HG03571 (cell line): ENCODE results near the gene CERCAM.

Experiments used
- ATAC-seq: cut with Tn5 transposase; IDR thresholded peaks from one replicate; pipeline ENCODE4 v1.9.1; 2021; ENCODE audit not compliant: unreplicated experiment

The CERCAM gene

GRCh38 chr9:128454991-128455390 lies 34.3 kb downstream of the CERCAM start:
- no peak for ATAC-seq

DNA sequence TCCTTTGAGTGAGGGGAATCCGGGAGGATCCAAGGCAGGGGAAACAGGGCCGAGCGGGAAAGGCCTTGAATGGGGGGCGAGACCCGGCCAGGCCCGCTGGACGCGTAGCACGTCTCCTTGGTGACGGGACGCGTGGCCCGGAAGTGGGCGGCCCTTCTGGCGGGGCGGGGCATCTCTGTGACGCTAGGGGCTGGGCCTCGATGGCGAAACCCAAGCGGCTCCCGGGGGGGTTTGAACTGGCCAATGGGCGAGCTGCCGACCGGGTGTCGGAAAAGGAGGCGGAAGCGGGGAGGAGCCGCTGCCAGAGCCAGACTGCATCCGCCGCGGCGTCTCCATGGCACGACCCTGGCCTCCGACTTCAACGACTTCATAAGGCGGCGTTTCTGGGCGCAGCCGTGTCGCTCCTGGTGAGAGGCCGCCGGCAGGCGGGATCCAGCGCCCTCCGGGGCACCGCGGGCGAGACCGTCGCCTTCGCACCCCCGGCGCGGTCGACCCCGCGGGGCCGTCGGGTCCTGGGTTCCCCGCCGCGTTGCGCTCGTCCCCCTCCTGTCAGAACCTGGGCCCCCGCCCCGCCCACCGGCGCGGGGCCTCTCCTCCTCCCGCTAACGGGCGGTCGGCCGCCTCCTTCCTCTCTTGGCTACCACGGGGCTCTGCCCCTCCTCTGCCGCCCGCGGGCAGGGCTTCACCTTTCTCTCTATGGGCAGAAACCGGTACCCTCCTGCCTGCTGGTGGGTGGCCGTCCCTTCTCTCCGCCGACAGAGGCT lies 35.4 kb downstream of the CERCAM start, which contains the start of gene ODF2:
ODF2 (plus strand) TSS at position 158 of the 764 bp plus-strand sequence; CDS start at position 244, 86 bp downstream.
- peak; percentile 74 for ATAC-seq

DNA sequence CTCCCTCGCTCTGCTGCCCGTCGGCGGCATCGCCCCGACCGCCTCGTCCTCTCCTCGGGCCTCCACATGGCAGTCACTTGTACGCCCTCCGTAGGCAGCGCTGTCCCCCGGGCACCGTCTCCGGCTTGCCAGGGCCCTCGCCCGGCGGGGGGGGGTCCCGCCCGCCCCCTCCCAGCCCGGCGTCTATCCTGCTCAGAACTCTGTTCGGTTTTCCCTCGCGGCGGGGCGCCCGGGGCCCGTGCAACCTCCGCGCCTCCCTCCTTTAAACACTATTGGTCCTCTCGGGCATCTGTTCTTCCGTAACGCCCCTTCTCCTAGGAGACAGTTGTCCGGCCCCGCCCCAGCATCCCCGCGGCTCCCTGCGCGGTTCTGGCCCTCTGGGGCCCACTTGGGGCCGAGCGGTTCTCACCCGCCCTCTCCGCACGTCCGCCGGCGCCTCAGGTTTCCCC lies 36.0 kb downstream of the CERCAM start:
- ATAC-seq: peak; percentile 67

GRCh38 chr9:128457207-128457606 lies 36.5 kb downstream of the CERCAM start:
- ATAC-seq: no peak

DNA sequence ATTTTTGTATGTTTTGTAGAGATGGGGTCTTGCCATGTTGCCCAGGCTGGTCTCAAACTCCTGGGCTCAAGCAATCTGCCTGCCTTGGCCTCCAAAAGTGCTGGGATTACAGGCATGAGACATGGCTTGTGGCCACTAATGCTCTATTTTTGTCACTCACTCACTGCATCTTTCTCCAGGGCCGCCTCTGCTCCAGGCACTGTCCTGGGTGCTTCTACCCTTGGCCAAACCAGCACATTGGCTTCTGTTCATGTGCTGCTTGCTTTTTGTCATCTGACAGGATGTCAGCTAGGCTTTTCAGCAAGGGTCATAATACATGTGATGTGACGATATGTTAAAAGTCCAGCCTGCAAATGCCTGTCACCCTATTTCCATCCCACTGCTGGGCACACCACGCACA lies 38.4 kb downstream of the CERCAM start:
- ATAC-seq: no peak

DNA sequence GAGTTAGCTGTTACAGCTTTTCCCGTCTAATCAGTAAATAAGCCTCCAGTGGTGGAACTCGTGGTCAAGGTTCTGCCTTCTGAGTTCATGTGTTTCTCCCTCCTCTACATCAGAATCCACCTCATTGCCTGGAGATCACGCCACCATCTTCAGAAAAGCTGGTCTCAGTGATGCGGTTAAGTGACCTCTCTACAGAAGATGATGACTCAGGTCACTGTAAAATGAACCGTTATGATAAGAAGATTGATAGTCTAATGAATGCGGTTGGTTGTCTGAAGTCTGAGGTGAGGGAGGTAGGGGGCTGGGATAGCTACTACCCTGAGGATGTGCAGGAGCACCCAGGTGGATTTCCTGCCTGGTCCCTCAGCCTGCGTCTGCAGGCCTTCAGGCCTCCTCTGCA lies 48.4 kb downstream of the CERCAM start:
- ATAC-seq: no peak

- ATAC-seq: no peak
Observed at GRCh38 chr9:128470560-128470959, 49.9 kb downstream of the CERCAM start.

DNA sequence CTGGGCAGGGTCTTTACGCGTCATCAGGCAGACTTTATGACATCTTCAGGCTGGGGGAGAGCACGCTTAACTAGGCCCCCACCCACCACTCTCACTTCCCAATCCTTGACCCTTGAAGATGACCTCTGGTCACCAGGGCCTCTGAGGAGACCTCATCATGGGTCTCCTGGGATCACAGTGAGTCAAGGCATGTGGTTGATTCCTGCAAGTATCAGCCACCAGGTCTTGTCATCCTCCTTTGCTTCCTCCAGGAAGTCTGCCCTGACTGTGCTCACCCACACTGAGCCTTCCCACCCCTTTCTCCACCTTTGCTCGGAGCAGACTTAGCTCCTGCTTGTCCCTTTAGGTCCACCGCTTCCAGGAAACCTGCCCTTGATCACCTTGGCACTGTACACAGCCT lies 52.4 kb downstream of the CERCAM start:
- no peak for ATAC-seq

DNA sequence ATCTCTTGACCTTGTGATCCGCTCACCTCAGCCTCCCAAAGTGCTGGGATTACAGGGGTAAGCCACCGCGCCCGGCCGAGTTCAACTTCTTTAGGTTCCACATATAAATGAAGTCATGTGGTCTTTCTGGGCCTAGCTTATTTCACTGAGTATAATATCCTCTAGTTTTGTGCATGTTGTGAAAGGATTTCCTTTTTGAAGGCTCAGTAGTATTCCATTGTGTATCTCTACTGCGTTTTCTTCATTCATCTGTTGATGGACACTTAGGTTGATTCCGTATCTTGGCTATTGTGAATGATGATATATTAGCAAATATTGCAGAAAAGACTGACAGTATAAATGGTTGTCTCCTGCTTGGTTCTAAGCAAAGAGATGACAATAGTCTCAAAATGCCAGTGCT lies 55.2 kb downstream of the CERCAM start:
- ATAC-seq: no peak

DNA sequence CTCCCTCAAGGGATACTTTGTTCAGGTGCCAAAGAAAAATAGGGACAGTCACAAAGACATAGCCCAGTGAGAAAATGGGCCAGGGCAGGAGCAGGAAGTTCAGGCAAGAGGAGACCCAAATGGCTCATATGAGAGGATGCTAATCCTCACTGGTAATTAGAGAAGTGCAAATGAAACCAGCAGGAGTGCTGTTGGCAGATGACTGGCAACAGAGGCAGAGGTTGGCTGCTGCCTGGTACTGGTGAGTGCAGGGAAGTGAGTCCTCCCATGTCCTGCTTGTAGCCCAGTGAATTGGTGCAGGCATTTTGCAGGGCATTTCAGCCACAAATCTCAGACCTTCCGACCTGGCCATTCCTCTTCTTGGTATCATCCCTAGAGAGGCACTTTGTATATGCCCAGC lies 58.6 kb downstream of the CERCAM start:
- no peak for ATAC-seq

GRCh38 chr9:128481561-128481960 lies 60.9 kb downstream of the CERCAM start:
- no peak for ATAC-seq

DNA sequence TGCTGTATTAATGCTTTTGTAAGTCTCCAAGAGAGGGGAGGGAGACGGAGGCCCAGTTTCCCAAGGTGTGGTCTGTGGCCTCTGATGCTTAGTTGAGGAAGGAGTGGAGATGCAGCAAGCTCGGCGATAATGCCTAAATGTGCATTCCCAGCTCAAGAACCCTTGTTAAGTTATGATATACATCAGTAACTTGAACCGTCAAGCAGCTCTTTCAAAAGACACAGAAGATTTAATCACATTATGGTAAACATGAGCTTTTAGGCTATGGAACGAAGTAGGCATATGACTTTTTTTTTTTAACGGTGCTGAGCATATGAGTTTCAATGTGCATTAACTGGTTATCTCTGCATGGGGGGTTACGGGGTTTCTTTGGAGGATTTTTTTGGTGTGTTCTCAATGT lies 61.5 kb downstream of the CERCAM start:
- no peak for ATAC-seq

DNA sequence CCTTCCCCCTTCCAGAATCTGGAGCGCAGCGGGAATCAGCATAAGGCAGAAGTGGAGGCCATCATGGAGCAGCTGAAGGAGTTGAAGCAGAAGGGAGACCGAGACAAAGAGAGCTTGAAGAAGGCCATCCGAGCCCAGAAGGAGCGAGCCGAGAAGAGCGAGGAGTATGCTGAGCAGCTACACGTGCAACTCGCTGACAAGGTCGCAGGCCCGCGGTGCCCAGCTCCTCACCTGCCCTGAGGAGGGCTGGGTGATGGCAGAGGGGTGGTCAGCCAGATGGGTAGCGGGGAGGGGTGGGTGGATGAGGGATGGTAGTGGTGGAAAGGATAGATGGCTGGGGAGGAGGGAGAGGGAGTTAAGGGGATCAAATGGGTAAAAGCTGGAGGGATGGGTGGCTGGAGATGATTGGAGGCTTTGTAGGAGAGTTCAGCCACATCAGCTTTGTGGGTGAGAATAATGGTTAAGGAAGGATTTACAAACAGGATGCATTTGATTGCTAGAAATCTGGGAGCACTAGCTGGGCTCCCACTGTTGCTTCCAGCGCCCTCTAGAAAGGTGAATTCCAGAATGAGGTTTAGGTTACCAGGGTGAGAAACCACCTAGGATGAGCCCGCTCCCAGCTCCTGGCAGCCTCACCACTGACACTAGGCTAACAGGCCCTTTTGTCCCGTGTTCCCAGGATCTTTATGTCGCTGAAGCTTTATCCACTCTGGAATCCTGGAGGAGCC lies 64.2 kb downstream of the CERCAM start:
- ATAC-seq: no peak

GRCh38 chr9:128485414-128485855 lies 64.8 kb downstream of the CERCAM start:
- no peak for ATAC-seq

DNA sequence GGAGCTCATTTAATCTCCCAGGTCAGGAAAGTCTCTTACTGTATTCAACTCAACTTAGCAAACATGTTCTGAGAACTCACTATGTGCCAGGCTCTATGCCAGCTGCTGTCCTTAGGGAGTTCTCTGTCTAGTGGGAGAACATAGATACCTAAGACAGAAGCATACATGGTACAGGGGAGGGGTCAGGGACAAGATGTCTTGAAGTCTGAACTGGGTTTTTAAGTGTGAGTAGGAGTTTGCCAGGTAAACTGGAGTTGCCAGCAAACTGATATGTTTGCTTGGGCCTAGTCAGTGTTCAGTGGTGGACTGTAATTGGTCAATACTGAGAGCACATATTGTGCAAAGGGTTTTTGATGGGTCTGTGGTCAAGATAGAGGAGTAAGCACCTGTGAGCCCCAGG lies 65.5 kb downstream of the CERCAM start:
- no peak for ATAC-seq
